ENCODE results near the gene ADSS2.

- TF ChIP-seq EZH2 (IDR thresholded peaks at IDR 0.05; ENCODE audit: low read depth, unreplicated experiment) (no peak), EZH2phosphoT487 (IDR thresholded peaks at IDR 0.05; ENCODE audit: unreplicated experiment) (no peak), CTCF (conservative IDR thresholded peaks at IDR 0.05; ENCODE audit: low read depth in 2 of 2) (no peak), POLR2AphosphoS5 (IDR thresholded peaks at IDR 0.05; ENCODE audit: low read depth) (no peak)
These were observed 83.4 kb downstream of the ADSS2 start for GRCh38 chr1:244368279-244368678.

Data from GM23338 (cell line).